ENCODE measurements around the gene FGF1.

Gene FGF1

GRCh38 chr5:142644640-142645361 is 41.1 kb downstream of the FGF1 start:
- H3K4me3 ChIP-seq (ENCODE audit: low read depth, low read length): no peak overlapping the region

GRCh38 chr5:142644127-142644526 is 41.8 kb downstream of the FGF1 start:
- no peak overlapping the region for H3K4me3 ChIP-seq (ENCODE audit: low read depth, low read length)

GRCh38 chr5:142643634-142644033 is 42.3 kb downstream of the FGF1 start:
- H3K4me3 ChIP-seq (ENCODE audit: low read depth, low read length): no peak overlapping the region

GRCh38 chr5:142642427-142642826 is 43.5 kb downstream of the FGF1 start:
- H3K4me3 ChIP-seq (ENCODE audit: low read depth, low read length): no peak overlapping the region

GRCh38 chr5:142641711-142642110 is 44.2 kb downstream of the FGF1 start:
- H3K4me3 ChIP-seq (ENCODE audit: low read depth, low read length): no peak overlapping the region

DNA sequence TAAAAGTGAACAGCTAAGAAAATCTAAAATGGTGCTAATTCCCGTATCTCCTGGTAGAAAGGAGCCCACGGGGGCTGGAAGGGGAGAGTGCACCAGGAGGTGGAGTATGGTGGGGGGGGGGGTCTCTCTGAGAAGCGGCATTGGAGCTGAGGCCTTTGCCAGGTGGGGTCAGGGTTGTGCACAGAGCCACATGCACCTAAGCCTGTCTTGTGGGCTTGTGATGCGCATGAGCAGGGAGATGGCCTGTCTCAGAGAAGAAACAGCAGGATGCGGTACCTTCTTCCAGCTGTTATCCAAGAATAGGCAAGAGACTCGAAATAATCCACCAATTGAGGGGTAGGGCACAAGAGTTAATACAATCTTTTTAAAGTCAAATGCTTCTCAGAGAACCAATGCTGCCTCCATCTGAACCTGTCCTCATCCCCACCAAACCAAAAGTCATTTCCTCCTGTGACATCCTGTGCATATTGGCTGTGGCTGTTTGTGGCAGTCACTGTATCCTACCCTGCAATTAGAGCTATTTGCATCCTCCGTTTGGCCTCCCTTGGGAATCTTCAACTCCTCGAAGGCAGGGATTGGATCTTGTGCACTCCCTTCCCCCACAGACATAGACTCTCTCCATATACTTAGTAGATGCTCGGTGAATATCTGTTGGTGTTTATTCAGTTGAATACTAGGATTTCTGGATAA is 45.4 kb downstream of the FGF1 start:
- H3K4me3 ChIP-seq (ENCODE audit: low read depth, low read length): no peak overlapping the region

DNA sequence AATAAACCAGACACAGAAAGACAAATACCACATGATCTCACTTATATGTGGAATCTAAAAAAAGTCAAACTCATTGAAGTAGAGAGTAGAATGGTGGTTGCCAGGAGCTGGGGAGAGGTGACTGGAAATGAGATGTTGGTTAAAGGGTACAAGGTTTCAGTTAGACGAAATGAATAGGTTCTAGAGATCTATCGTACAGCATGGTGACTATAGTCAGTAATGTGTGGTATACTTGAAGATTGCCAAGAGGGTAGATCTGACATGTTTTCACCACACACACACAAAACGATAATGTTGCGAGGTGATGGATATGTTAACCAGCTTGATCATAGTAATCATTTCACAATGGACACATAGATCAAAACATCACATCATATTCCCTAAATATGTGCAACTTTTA is 46.4 kb downstream of the FGF1 start:
- H3K4me3 ChIP-seq (ENCODE audit: low read depth, low read length): no peak overlapping the region

DNA sequence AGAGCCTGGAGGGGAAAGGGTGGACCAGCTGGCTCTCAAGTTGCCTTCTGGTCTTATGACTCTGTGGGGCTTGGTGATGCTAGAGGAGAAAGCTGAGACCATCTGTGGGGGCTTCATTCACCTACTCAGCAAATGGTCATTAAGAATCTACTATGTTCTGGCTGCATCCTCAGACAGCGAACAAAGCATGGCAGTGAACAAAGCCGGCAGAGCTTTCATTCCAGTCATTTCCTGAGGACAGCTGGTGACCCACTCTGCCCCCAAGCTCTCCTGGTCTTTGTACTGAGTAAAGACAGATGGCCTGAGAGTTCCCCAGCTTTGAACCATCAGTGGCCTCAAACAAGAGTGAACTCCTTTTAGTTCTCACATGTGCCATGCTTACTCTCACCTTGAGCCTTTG is 48.0 kb downstream of the FGF1 start:
- no peak overlapping the region for H3K4me3 ChIP-seq (ENCODE audit: low read depth, low read length)

- no peak overlapping the region for H3K4me3 ChIP-seq (ENCODE audit: low read depth, low read length)
These were observed 49.1 kb downstream of the FGF1 start for GRCh38 chr5:142636698-142637324.

DNA sequence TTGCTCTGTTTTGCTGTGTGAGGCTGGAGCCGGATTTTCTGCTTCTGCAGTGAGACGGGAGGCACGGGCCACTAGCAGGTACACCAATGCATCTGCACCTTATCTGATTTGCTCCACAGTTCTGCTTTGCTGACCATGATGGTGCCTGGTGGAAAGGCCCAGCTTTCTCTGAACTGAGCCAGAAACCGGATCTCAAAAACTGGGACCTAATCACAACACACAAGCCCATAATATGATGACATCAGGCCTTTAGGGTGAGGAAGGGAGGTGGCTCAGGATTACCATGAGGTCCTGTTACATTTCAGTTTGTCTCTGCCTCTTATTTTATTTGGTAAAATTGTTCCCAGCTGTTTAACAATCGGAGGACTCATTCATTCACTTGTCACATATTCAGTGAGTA is 49.8 kb downstream of the FGF1 start:
- no peak overlapping the region for H3K4me3 ChIP-seq (ENCODE audit: low read depth, low read length)

DNA sequence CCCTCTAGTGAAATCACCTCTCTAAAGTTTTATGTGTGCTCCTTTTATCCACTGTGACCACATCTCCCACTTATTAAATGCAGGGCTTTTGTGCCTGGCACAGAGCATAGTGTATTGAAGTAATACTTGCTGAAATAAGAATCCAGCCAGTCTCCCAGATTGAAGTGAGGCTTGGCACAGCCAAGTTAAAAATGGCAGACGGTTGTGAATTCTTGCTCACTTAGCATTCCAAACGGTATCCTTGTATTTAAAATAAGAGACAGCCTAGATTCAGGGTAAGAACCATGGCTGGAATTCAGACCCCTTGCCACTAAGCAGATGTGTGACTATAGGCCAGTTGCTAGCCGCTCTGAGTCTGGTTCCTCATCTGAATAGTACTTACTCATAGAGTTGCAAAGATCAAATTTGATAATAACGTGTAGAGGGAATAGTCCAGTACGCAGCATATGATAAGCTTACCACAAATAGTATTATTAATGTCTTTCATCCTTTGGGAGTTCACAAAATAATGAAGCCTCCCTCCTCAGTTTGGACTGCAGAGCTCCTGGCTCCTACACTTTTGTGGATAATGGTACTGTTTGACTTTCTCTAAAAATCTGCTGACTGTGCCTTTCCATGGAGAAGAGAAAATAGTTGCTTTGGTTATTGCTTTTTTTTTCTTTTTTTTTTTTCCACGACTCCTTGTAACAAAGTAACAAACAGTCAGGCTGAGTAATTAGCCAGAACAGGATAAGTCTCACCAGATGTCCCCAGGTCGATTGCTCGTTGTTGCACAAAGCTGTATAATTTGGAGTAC is 51.5 kb downstream of the FGF1 start:
- no peak overlapping the region for H3K4me3 ChIP-seq (ENCODE audit: low read depth, low read length)

DNA sequence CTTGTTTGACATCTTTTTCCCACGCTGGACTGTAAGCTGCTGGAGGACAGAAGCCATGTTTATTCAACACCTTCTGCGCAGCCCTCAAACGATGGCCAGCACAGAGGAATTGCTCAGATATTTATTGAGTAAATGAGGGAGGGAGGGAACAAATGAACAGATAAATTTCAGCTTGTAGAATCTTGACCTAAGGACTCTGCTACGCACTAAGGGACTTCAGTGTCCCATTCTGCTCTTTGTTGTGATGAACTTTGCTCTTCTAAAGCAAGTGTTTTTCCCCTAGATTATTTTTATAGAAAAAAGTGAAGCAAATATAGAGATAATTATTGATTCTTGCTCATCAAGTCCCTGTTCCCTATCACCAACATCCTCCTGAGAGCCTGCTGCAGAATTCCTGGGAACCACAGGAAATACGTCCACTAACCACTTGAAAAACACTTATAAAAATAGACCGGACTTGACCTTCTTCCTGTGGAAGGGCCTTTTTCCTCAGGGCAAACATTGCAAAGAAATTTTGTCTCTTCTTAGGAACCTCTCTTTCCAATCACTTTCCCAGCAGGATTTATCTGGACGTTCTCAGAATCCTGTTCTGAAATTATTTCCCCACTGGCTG is 54.9 kb downstream of the FGF1 start:
- H3K4me3 ChIP-seq (ENCODE audit: low read depth, low read length): no peak overlapping the region

GRCh38 chr5:142627383-142628217 is 58.3 kb downstream of the FGF1 start:
- H3K4me3 ChIP-seq (ENCODE audit: low read depth, low read length): no peak overlapping the region

DNA sequence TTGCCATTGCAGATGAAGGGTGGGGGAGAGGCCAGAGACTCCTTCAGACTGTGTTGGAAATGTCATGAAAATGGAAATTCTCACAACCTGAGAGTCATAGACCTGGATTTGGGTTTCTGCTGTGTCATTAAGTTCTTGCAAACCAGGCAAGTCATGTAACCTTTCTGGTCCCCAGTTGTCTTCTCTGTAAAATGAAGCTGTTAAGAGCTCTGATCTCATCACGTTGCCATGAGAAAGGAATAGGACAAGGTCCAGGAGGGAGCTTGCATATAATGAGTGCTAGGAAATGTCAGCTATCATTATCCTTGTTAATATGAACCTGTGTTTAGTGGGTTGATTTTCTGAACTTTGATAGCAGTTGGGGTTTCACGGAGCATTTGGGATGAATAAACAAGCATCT is 59.1 kb downstream of the FGF1 start:
- H3K4me3 ChIP-seq (ENCODE audit: low read depth, low read length): no peak overlapping the region

- no peak overlapping the region for H3K4me3 ChIP-seq (ENCODE audit: low read depth, low read length)
These were observed 59.8 kb downstream of the FGF1 start for GRCh38 chr5:142626099-142626498.

- H3K4me3 ChIP-seq (ENCODE audit: low read depth, low read length): no peak overlapping the region
These were observed 64.7 kb downstream of the FGF1 start for GRCh38 chr5:142621227-142621626.

GRCh38 chr5:142619815-142620214 is 66.1 kb downstream of the FGF1 start:
- H3K4me3 ChIP-seq (ENCODE audit: low read depth, low read length): no peak overlapping the region

- no peak overlapping the region for H3K4me3 ChIP-seq (ENCODE audit: low read depth, low read length)
These were observed 67.8 kb downstream of the FGF1 start for GRCh38 chr5:142618130-142618523.

- no peak overlapping the region for H3K4me3 ChIP-seq (ENCODE audit: low read depth, low read length)
These were observed 68.3 kb downstream of the FGF1 start for GRCh38 chr5:142617416-142618129.

All from iPS-11a (cell line).